Left renal pelvis (tissue), 4 donors: ENCODE results near the gene FAAP20. TPM values are rescaled to one million over a fixed set of nuclear protein-coding genes. Genes with fewer than 3 reads are reported as not detected.

ENCODE experiments used
- DNase-seq, 4 donors: peaks; one replicate each; pipeline ENCODE4 v3.0.0-alpha.2; 2013; ENCODE audit warnings: low read depth in 4 of 4, low spot score in 3 of 4
- polyA plus RNA-seq, 4 donors: library from polyadenylated mRNA; unstranded; fragments of 120-200 nt; gene quantifications; one replicate each; pipeline ENCODE4 v1.2.1, GENCODE V29; 2013; ENCODE audit not compliant: insufficient read length in 4 of 4

Gene FAAP20
- polyA plus RNA-seq, 4 donors, result 28.0 to 68.3 (median 36.1) TPM

DNA sequence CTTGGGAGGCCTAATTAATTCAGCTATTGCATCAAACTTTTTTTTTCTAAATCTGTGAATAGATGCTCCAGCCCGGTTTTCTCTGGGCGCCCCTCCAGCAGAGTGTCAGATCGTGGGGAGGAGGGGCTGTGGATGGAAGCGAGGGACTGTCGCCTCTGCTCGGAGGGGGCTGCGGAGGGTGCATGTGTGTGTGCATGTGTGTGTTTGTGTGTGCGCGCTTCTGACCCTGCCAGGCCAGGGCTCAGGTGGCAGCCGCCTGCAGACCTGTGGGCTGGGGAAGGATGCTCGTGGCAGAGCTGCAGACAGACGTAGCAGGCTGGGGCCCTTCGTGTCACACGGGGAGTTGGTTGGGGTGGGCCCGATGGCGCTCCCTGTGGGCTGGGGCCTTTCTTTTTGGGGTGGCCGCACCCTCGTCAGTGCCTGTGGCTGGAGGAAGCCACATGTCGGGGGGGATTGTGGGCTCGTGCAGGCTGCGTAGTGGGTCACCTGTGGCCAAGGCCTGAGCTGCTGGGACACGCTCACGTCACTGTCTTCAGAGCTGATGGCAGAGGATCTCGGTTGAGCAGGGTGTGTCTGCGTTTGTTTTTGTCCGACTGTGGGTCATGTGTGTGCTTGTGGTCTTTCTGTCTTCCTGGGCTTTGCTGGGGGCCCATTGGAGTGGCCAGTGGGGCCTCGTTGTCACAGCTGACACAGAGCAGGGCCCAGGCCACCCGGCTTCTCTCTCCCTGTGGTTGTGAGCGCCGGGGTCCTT lies 36.4 kb upstream of the FAAP20 start:
- no peak for DNase-seq

DNA sequence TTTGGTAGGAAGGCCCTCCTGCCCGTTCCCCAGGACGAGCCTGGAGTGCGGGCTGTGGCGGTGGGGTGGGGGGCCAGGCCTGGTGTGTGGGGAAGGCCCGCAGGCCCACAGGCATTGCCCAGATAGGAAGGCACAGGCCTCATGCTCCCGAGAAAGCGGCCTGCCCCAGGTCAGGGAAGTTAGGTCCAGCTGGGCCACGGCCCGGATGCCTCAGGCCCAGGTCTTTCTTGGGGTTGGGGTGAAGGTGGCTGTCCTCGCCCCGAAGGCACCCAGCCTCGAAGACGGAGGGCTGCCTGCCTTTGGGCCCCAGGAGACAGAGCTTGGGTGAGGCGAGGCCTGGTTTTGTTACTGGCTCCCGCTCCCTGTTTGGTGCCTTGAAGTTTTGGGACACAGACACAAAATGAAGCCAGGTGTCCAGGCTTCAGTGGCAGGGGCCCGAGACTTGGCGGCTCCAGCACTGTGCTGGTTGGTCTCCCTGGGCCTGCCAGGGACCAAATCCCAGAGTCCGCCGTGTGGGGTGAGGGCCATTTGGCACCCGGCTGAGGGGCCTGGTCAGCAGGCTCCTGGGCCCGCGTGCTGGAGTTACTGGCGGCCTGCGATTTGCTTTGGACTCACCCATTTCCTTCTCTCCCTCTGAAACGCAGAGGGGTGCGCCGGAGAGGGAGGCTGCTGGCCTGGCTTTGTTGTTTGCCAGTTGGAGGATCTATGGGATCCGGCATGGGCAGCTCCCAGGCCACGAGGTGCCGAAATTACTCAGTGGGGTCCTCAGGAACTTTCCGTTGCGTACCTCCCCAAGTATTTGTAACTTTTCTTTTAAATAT lies 35.5 kb upstream of the FAAP20 start:
- DNase-seq, result no peak

DNA sequence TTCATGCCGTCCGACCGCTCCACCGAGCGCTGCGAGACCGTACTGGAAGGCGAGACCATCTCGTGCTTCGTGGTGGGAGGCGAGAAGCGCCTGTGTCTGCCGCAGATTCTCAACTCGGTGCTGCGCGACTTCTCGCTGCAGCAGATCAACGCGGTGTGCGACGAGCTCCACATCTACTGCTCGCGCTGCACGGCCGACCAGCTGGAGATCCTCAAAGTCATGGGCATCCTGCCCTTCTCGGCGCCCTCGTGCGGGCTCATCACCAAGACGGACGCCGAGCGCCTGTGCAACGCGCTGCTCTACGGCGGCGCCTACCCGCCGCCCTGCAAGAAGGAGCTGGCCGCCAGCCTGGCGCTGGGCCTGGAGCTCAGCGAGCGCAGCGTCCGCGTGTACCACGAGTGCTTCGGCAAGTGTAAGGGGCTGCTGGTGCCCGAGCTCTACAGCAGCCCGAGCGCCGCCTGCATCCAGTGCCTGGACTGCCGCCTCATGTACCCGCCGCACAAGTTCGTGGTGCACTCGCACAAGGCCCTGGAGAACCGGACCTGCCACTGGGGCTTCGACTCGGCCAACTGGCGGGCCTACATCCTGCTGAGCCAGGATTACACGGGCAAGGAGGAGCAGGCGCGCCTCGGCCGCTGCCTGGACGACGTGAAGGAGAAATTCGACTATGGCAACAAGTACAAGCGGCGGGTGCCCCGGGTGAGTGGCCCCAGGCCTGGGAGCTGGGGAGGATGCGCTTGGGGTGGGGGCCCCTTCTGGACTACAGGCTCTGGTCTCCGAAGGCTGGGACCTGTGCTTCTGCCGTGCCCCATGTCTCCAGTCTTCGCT lies 34.7 kb upstream of the FAAP20 start:
- no peak for DNase-seq

DNA sequence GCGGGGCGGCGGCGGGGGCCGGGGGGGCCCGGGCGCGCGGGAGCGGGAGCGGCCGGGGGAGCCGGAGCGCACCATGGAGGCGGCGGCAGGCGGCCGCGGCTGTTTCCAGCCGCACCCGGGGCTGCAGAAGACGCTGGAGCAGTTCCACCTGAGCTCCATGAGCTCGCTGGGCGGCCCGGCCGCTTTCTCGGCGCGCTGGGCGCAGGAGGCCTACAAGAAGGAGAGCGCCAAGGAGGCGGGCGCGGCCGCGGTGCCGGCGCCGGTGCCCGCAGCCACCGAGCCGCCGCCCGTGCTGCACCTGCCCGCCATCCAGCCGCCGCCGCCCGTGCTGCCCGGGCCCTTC lies 34.1 kb upstream of the FAAP20 start:
- no peak for DNase-seq

DNA sequence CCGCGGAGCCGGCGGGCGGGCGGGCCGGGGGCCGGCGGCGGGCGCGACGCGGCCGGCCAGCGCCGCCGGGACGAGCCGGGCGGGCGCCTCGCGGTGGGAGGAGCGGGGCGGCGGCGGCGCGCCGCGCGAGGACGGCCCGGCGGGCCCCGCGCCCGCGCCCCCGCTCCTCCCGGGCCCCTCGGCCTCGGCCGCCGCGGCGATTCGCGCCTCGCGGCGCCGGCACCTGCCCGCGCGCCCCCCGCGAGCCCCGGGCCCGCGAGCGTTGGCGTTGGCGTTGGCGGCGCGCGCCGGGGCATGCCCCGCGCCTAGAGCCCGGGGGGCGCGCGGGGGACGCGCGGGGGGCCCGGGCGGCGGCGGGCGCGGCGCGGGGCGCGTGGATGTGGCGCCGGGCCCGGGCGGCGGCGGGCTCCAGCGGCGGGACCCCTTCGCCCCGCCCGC lies 33.6 kb upstream of the FAAP20 start, which contains the start of gene SKI:
TSS of gene SKI (plus strand) at position 163 of the 438 bp plus-strand sequence. CDS start 448 bp downstream, outside the sequence.
- no peak for DNase-seq

DNA sequence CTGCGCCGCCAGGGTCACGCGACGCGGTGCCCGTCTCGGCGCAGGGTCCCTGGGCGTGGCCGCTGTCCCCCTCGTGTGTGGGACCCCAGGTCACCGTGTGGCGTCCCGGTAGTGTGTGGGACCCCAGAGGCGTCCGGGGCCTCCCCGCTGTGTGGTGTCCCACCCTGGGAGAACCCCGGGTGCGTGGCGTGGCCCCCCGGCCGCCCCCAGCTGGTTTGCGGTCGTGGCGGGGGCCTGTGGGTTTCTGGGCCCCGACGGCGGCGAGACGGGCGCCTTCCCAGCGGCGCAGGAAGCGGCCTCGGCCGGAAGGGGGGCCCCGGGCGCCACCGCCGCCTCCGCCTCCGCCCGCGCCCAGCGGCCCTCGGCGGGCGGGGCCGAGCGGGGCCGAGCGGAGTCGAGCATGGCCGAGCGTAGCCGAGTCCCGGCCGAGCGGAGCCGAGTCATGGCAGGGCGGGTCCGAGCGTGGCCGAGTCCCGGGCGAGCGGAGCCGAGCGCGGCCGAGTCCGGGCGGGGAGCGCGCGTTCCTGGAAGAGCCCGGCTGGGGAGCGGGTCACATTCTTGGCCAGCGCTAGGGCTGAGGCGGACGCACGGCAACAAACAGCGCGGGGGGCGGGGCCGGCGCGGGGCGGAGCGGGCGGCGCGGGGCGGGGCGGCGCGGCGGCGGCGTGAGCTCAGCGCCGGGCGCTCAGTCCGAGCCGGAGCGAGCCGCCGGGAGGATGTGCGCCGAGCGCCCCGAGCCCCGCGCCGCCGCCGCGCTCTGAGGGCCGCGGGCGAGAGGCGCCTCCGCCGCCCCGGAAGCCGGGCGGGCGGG lies 33.0 kb upstream of the FAAP20 start:
- peak; percentile 87 to 96 (median 94) for DNase-seq

DNA sequence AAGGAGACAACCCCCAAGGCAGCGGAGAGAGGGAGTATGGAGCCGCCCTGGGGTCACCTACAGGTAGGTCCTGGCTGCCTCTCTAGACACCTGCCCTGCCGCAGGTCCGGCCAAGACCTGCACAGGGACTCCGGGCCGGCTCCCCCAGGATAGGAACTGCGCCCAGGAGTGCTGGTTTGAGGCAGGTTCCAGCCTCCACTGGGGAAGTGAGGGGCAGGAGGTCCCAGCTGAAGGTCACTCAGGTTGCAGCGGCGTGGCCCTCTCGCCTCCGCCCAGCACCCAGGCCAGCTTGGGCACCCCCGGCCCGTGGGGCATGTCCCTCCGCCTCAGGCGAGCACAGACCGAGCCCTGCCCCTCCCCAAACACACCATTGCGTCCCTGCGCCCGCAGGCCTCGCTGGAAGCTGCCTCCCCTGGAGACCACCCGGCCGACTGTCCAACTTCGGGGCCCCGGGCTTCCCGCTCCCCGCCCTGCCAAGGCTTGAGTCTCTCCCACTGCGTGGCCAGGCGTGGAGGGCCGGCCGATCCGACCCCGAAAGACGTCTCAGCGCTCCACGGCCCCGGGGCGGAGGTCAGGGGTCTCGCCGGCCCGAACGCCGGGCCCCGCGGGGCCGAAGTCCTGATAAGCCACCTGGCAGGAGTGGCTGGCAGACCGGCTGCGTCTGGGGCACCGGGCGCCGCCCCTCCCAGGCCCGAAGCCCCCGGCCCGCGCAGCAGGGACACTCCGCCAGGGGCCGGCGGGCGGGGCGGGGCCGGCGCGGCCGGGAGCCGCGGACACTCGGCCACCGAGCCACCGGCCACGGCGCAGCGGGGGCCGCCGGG lies 32.2 kb upstream of the FAAP20 start:
- DNase-seq, result no peak

DNA sequence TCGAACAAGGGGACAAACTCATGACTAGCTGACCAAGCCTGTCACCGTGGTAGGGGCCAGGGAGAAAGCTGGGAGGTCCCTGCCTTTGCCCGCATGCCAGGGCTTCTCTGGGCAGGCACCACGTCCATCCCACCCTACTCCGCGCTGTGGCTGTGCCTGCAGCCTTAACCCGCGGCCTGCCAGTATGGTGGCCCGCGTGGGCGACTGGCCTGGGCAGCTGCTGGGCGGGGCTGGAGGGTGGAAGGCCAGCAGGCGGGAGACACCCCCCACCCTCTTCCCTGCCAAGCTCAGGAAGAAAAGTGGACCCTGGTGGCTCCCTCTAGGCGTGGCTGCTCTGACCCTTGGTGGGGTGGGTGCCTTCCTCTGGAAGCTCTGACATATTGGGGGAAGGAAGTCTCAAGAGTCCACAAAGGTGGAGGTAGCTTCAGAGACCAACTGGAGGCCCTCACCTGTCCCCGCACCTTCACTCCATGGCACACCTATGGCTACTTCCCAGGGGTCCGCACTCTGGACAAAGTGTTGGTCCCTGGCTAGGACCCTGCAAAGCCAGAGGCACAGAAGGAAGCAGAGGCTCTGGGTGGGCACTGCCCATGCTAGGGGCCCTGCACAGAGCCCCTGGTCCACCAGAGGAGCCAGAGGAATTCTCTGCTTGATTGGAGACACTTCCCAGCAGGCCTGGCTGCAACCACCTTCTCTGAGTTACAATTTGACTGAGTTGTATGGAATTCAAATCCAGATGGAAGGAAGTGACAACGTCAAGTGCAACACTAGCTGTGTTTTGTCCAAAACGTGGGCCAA lies 30.3 kb upstream of the FAAP20 start:
- no peak for DNase-seq

DNA sequence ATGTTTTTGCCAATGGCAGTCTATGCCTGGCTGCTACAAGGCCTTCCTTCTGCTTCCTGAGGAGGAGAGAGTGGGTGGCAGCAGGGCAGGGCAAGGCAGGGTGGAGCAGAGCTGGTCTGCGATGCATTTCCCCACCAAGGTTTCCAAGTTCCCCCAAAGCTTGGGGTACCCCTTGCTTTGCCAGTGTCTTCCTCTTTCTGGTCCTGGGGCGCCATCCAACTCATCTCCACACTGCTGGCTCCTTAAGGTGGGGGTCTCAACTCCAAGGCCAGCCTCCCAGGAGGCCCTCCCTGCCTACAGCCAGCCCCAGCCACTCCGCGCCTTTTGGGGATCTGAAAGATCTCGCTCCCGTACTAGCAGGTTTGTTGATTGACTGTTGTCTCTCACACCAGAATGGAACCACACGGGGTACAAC lies 29.6 kb upstream of the FAAP20 start:
- DNase-seq, result no peak

DNA sequence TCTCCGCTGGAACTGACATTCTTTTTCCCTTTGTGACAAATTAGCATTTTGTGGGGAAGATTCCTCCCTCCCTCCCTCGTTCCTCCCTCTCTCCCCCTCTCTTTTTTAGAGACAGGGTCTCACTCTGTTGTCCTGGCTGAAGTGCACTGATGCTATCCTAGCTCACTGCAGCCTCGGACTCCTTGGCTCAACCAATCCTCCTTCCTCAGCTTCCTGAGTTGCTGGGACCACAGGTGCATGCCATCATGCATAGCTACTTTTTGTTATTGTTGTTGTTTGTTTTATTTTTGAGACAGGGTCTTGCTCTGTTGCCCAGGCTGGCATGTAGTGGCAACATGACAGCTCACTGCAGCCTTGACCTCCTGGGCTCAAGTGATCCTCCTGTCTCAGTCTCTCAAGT lies 26.7 kb upstream of the FAAP20 start:
- no peak for DNase-seq

DNA sequence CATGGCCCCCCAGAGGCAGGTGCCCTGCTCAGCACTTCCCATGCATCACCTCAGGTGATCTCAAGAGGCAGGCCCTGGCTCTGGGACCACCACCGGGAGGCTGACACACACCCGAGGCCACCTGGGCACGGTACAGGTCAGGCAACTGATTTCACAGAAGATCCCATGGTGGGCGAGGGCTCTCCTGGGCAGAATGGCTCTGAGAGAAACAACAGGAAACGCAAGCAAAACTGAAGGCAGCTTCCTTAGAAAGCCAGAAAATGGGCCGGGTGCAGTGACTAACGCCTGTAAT lies 22.1 kb upstream of the FAAP20 start:
- DNase-seq, result no peak

DNA sequence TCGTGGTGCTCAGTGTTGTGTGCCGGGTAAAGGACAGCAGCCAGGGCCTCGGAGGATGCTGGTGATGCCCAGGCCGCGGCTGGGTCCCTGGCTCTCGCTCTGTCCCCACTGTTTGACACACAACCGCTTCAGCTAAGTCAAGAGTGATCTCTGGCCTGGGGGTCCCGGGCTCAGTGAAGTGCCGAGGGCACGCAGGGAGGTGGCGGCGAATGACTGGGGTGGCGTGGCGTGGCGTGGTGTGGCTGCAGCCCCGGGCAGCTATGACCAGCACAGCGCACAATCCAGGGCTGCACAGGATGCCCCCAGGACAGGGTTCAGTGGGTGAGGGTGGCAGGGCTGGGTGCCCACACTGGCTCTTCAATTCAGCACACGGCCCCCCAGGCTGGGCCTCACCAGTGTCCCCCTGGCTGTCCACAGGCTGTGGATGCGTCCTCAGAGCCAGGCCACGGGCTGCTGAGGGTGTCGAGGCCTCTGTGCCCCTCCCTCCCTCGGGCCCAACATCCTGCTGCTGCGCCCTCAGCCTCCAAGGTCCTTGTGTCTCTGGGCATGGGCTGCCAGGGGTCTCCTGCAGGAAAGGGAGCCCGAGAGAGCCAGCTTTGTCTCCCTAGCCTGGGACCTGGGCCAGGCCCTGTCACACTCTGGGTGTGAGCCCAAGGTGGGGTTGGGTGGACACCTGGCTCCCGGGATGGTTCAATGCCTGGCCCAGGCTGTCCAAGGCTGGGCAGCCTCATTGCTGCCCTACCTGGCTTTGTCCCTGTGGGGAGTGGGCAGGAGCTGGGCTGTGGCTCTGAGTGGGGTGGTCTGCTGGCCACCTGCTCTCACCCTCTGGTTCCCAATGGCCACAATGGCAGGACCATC lies 21.6 kb upstream of the FAAP20 start:
- DNase-seq, result no peak

DNA sequence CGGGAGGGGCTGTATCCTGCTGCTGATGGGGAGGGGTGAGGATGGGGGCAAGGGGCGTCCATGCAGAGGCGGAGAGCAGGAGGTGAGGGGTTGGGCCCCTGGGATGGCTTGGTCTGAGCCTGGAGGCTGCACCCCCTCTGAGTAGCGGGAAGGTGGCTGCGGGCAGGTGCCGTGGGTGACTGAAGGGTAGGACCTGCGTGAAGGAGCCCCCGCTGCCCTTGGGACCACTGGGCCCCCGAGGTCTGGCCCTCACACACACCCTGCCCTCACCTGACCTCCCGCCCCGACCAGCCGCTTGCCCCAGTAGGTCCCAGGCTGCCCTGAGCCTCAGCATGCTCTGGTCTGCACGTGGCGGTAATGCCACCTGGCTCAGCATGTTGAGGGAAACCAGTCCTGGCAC lies 20.8 kb upstream of the FAAP20 start:
- no peak for DNase-seq

DNA sequence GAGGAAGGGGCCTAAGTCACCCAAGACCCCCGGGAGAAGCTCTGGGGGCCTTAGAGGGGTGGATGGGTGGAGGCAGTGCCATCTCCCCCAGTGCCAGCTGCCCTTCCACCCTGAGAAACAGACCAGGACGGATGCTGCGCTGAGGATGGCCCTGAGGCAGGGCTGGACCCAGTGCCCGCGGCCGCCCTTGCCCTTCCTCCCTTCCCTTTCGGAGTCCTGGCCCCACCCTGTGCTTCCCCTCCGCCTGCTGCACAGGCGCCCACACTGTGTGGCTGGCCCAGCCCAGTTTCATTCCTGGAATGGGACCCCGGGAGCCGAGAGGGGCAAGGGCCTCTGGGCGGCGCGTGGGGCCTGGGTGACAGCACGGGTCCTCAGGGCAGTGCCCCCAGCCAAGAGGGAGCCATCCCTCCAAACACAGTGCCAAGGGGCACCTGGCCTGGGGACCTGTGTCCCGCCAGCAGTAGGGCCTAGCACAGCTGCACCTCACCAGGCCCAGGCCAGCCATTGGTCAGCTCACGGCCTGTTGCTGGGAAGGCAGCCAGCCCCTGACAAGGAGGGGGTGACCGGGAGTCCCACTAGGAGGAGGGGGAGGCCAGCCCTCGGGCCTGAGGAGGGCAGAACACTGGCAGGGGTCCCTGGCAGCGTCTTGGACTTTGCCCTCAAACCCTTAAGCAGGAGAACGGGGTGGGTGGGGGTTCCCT lies 20.1 kb upstream of the FAAP20 start:
- DNase-seq, result no peak

DNA sequence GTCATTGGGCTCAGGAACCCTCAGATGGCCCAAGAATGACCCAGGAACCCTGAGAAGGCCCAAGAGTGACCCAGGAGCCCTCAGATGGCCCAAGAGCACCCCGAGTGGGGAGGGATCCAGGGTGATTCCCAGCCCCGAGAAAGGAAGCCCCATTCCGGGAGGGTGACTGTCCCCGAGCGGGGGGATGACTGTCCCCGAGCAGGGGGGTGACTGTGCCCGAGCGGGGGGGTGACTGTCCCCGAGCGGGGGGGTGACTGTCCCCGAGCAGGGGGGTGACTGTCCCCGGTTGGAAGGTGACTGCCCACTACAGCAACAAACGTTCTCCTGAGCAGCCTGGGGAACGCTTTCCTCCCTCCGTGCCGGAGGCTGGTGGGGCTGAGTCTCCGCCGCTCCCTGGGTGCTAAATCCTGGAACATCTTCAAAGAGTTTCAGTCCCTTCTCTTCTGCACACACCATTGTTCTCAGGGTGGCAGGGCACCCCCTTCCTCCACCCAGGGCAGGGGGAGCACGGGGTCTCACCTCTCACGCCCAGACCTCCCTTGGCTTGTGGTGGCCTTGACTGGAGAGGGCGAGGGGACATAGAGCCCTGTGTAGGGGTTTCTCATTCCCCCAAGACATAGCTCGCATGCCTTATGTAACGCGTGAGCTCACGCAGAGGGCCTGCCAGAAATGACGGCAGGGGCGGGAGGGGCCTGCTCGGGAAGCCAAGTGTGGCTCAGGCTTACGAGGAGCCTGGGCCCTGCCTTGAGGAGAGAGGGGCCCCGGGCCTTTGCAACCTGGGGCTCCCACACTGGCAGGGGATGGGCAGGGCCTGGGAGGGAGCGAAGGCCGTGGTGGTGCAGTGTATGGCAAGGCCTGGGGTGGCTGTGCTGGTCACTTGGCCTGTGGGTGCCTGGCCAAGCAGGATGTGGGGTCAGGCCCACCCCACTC lies 19.3 kb upstream of the FAAP20 start:
- no peak for DNase-seq
